IPS DF 19.7 (cell line): Measurements from ENCODE around the gene CAPN11.

Source experiments
- DNase-seq: peaks from one replicate; pipeline ENCODE4 v3.0.0-alpha.2; 2013; ENCODE audit warnings: low read depth, low spot score

Gene CAPN11

DNA sequence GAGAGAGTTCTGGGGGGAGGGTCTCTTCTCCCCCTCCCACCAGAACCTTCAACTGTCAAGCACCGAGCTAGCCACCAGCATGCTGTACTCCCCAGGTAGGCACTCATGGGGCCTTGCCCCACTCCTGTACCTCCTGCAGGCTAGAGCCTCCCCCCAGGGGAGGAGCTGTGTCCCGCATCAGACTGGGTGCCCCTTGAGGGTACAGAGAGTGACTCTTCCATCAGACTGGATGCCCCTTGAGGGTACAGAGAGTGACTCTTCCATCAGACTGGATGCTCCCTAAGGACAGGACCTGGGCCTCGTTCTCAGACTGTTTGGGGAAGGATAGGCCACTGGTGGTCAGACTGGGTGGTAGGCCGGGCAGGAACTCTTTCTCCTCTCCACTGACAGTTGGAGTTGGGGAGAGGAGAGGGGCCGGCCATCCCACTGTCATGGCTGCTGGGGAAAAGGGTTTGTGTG lies at the start of gene CAPN11:
CAPN11 (plus strand) TSS at position 51 of the 459 bp plus-strand sequence; CDS start at position 80, 29 bp downstream.
- no peak for DNase-seq

DNA sequence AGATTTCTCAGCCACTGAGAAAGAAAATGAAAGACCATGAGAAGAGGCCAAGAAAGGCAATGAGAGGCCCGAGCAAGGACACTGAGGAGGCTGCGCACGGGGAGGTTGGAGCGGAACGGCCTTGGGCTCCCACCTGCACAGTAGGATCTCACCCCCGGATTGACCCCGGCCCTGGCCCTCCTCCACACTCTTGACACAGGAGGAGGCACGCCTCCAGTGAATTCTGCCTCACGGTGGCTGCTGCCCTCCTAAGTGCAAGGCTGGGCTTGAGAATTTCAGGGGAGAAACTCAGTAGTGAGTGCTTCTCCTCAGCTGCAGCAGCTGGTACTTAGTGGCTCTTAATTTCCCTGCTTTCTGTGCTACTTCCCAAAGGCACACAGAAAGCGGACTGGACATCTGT lies 49.4 kb upstream of the CAPN11 start:
- no peak for DNase-seq

- no peak for DNase-seq
Measured at GRCh38 chr6:44110005-44110676, 48.5 kb upstream of the CAPN11 start.

- DNase-seq, result no peak
Measured at GRCh38 chr6:44110966-44111365, 47.7 kb upstream of the CAPN11 start.

DNA sequence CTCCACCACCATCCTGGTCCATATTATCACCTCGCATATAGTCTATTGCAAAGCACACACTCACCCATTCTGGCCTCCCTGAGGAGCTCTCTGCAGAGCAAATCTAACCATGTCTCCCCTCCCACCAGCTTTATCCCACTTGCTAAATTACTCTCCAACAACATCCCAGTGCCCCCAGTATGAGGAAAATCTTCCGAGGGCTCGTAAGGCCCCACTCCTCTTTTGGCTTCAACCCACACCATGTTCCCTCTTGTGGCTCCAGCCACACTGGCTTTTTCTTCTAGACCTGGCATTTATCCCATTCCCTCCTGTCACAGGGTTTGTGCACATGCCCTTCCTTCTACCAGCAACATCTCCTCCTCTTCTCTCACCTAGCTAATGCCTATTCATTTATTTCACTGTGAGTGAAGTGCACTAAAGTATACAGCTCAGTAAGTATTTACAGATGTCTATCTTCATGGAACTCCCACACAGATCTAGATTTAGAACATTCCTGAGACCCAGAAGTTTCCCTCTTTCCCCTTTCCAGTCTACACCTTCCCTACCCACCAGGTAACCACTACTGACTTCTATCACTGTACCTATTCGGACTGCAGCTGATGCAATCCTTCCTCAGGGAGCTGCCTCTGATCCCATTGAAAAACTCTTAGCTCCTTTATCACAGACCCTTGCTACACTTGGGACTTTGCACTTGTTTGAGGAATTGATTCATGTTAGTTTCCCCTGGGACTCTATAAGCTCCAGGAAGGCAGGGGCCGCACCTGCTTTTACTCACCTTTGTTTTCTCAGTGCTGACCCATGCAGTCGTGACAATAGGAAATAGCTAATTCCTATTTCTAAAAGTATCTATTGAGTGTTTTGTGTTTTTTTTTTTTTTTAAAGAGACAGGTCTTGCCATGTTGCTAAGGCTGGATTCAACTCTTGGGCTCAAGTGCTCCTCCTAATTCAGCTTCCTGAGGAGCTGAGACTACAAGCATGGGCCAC lies 46.9 kb upstream of the CAPN11 start:
- no peak for DNase-seq

- DNase-seq, result no peak
Measured at GRCh38 chr6:44113414-44113813, 45.2 kb upstream of the CAPN11 start.

DNA sequence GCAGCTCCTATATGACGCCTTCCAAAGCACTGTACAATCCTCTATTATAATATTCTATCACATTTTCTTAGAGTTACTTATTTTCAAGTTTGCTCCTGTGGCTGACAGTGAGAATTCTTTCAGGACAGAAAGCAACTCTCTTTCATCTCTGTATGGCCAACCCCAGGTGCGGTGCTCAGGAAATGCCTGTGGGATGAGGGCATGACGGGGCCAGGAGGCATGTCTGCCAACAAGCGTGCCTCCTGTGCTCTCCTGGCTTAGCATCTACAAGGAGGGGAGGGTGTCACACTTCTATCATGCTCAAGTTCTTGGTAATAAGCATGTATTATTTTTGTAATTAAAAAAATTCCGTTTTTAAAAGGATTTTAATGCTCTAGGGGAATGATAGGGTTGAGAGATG lies 42.8 kb upstream of the CAPN11 start:
- DNase-seq, result no peak

- no peak for DNase-seq
Measured at GRCh38 chr6:44116641-44117382, 41.8 kb upstream of the CAPN11 start.

GRCh38 chr6:44117397-44118128 lies 41.1 kb upstream of the CAPN11 start:
- DNase-seq, result no peak

DNA sequence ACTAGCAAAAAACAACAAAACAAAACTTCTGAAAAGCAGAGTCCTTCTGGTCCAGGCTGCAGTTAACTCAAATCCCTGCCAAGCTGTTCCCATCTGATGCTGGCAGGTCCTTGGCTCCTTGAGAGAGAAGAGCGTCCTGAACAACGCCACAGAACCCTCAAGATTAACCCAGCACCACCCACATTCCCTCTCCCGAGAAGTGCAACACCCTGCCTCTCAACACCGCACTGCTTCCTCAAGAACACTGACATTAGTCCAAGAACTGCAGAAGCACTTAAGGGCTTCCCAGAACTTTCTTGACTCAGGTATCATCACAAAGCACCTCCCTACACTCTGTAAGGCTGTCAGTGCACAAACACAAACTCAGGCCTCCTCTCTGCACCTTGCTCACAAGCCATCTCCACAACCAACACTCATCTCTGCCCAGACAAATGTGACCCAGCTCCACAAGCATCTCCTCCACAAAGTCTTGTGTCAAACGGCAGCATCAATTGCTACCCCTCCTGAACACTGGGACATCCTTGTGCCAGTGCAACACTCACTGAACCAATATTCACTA lies 38.8 kb upstream of the CAPN11 start:
- no peak for DNase-seq

DNA sequence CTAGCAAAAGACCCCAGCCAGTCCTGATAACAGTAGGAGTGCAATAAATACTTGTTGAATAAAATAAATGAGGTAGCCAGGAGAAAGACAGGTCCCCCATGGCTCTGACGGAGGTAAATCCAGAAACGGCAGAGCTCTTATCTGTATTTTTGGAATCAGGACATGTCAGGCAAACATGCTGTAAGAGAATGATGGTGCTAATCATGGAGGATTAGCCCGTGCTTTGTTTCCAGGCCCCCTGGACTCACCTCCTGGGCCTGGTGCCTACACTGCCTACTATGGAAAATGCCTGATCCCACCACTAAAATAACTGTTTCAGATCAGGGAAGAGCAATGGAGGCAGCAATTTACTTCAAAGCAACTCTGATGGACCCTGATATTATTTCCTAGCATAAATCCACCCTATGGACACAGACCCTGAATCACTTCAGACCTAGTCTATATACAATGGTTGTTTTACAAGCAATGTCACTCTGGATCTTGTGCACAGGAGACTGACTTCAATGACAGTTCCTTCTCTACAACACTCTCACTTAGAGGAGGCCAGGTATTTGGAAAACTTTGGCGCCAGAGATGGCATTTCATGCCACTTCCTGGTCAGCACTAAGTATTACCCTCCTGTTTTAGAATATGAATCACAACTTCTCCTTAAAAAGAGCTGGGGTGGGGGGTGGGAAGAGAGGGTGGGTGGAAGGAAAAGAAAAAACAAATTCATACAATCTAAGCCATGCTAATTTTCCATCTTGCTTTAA lies 37.8 kb upstream of the CAPN11 start:
- no peak for DNase-seq

DNA sequence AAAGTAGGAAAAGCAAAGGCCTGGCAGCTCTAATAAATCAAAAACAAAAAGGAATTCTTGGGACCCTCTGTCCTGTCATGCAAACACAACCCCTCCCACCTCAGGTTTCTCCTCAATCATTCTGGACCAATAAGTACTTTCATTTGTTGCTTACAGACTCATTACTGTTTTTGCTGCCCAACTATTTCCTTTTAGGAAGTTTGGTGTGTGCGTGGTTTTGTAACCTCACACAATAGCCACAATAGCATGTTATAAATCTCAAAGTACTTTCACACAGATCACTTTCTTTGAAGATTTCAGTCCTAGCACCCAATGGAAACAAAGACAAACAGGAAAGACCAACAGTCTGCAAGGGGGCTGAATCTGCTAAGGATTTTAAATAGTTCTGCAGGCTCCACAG lies 35.8 kb upstream of the CAPN11 start:
- DNase-seq, result no peak

DNA sequence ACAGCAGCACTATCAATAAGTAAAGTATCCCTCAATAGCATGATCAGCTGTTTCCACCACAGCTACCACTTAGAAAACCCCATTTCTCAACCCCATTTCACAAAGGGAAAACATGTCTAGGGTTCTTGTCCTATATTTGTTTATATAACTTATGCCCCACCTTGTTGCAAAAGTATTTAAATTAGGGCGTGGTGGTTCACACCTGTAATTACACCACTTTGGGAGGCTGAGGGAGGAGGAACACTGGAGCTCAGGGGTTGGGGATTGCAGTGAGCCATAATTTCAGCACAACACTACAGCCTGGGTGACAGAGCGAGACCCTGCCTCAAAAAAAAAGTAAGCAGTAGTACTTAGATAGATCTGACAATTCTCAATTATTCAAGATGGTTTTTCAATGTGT lies 35.1 kb upstream of the CAPN11 start:
- DNase-seq, result no peak

GRCh38 chr6:44126320-44127149 lies 32.1 kb upstream of the CAPN11 start:
- no peak for DNase-seq

- no peak for DNase-seq
Measured at GRCh38 chr6:44127186-44128019, 31.2 kb upstream of the CAPN11 start, which contains the start of the genes MRPL14 and TMEM63B. Gene MRPL14 (minus strand): TSS chr6:44127452. CDS start chr6:44116611, 10,841 bp downstream. Gene TMEM63B (plus strand): TSS chr6:44127554. CDS start chr6:44134585, 7,031 bp downstream.

DNA sequence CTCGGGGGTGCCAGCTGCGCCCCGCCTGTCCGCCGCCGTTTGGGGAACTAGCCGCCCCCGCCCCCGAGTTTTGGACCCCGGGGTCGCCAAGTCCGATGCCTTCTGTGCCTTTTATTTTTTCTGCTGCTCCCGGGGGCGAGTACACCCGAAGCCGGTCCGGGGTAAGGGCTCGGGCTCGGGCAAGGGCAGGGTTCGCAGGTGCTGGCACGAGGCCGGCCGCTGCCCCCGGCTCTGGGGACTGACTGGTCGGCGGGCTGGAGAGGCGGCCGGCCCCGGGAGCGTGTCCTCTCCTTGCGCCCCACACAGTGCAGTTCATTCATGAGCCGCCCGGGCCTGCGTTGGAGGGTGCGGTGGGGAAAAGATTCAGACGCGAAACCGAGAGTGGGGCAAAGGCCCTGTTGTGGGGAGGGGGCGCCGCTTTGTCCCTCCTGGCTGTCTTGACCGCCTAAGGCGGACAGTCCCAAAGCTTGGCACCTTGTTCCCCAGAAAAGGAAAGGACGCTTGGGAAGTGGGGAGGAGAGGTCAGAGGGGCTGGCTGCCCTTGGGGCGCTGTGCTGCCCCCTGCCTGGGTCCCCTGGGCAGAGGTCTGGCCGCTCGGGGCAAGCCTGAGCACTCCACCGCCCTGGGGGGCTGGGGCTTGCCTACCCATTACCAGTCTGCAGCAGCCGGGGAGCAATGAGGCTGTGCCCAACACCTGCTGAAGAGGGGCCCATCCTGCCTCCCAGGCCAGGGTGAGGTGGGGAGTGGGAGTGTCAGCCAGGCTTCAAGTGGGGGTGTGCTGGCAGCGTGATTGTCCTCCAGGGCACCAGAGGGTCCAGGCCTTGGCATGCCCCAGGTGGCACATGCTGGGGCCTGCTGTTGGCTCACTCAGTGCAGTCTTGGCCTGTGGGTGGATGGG lies 30.4 kb upstream of the CAPN11 start:
- no peak for DNase-seq

- DNase-seq, result no peak
Measured at GRCh38 chr6:44129841-44130322, 28.7 kb upstream of the CAPN11 start.
